GM19395 (cell line): ENCODE measurements around the gene EPAS1.
"Not testable (repeated sequence)": the region's sequence is repeated elsewhere in the genome, so short reads cannot be mapped to it uniquely, and the experiment has no call there.

ENCODE experiments used
- ATAC-seq: cut with Tn5 transposase; IDR thresholded peaks from one replicate; pipeline ENCODE4 v1.9.1; 2021; ENCODE audit warnings: mild to moderate bottlenecking, moderate library complexity; ENCODE audit not compliant: unreplicated experiment

The EPAS1 gene

GRCh38 chr2:46381263-46381849, 84.1 kb downstream of the EPAS1 start:
- ATAC-seq, result no peak

- no peak for ATAC-seq
These were observed 84.7 kb downstream of the EPAS1 start for GRCh38 chr2:46381871-46382270.

- no peak for ATAC-seq
These were observed 85.3 kb downstream of the EPAS1 start for GRCh38 chr2:46382331-46383112.

- no peak for ATAC-seq
These were observed 85.8 kb downstream of the EPAS1 start for GRCh38 chr2:46383113-46383395.

- ATAC-seq, result no peak
These were observed 86.7 kb downstream of the EPAS1 start for GRCh38 chr2:46383784-46384456.

GRCh38 chr2:46384457-46384815, 87.2 kb downstream of the EPAS1 start:
- ATAC-seq, result no peak

GRCh38 chr2:46385786-46386577, 88.8 kb downstream of the EPAS1 start:
- no peak for ATAC-seq

- no peak for ATAC-seq
These were observed 89.6 kb downstream of the EPAS1 start for GRCh38 chr2:46386763-46387162.

- ATAC-seq, result no peak
These were observed 90.1 kb downstream of the EPAS1 start for GRCh38 chr2:46387292-46387691.

- ATAC-seq, result no peak
These were observed 90.8 kb downstream of the EPAS1 start for GRCh38 chr2:46387886-46388515.

- ATAC-seq, result no peak
These were observed 91.7 kb downstream of the EPAS1 start for GRCh38 chr2:46388881-46389280.

- no peak for ATAC-seq
These were observed 92.3 kb downstream of the EPAS1 start for GRCh38 chr2:46389417-46389916.

GRCh38 chr2:46390036-46390435, 92.8 kb downstream of the EPAS1 start:
- ATAC-seq, result no peak

GRCh38 chr2:46390901-46391395, 93.7 kb downstream of the EPAS1 start:
- no peak for ATAC-seq

GRCh38 chr2:46392561-46393346, 95.5 kb downstream of the EPAS1 start:
- ATAC-seq, result no peak

GRCh38 chr2:46393347-46393820, 96.2 kb downstream of the EPAS1 start:
- ATAC-seq, result no peak

GRCh38 chr2:46393865-46394264, 96.7 kb downstream of the EPAS1 start:
- no peak for ATAC-seq

GRCh38 chr2:46394649-46395510, 97.7 kb downstream of the EPAS1 start:
- no peak for ATAC-seq

- not testable (repeated sequence) for ATAC-seq
These were observed 98.5 kb downstream of the EPAS1 start for GRCh38 chr2:46395730-46396129.
